KOPT-K1 (cell line): ENCODE results near the gene PRR29.
A peak's percentile ranks its signal among the peaks of the same experiment; 100 is the strongest.

Source experiments
- H3K27ac ChIP-seq: fragments of 200-600 bp; sonication (generic); 2 replicates; pipeline ENCODE4 v1.5.1; 2016; ENCODE audit warnings: antibody characterized with exemption, mild to moderate bottlenecking, low read depth, low read length; ENCODE audit not compliant: poor library complexity, severe bottlenecking
- H3K36me3 ChIP-seq: fragments of 200-600 bp; sonication (generic); 2 replicates; pipeline ENCODE4 v1.5.1; 2017; ENCODE audit warnings: antibody characterized with exemption, mild to moderate bottlenecking, low read length, moderate library complexity; ENCODE audit not compliant: insufficient read depth
- H3K9me3 ChIP-seq: fragments of 200-600 bp; sonication (generic); 2 replicates; pipeline ENCODE4 v1.5.1; 2017; ENCODE audit warnings: antibody characterized with exemption, low read length, mild to moderate bottlenecking; ENCODE audit not compliant: insufficient read depth, poor library complexity, severe bottlenecking

Gene PRR29

GRCh38 chr17:64032081-64032480, 33.9 kb downstream of the PRR29 start:
- Histone ChIP-seq H3K27ac (no peak overlapping the region), H3K9me3 (no peaks in the 10 kb centered on the region)

GRCh38 chr17:64036198-64036922, 38.2 kb downstream of the PRR29 start:
- Histone ChIP-seq H3K9me3 (no peaks in the 10 kb centered on the region), H3K27ac (no peak overlapping the region), H3K36me3 (peaks cover 37% of the 10 kb centered on the region)

More at GRCh38 chr17:64032081-64032480, 33.9 kb downstream of the PRR29 start:
- peaks cover 2% of the 10 kb centered on the region for H3K36me3 ChIP-seq

GRCh38 chr17:64037180-64037579, 39.0 kb downstream of the PRR29 start:
- peaks cover 43% of the 10 kb centered on the region for H3K36me3 ChIP-seq
- H3K27ac ChIP-seq, result no peak overlapping the region
- H3K9me3 ChIP-seq, result no peaks in the 10 kb centered on the region

- H3K9me3 ChIP-seq, result no peaks in the 10 kb centered on the region
- H3K27ac ChIP-seq, result no peak overlapping the region
- peaks cover 49% of the 10 kb centered on the region for H3K36me3 ChIP-seq
These were observed 39.7 kb downstream of the PRR29 start for GRCh38 chr17:64037802-64038201.

- Histone ChIP-seq H3K36me3 (peaks cover 56% of the 10 kb centered on the region), H3K27ac (no peak overlapping the region), H3K9me3 (no peaks in the 10 kb centered on the region)
These were observed 40.4 kb downstream of the PRR29 start for GRCh38 chr17:64038331-64039105.

- Histone ChIP-seq H3K9me3 (no peaks in the 10 kb centered on the region), H3K27ac (no peak overlapping the region), H3K36me3 (peaks cover 62% of the 10 kb centered on the region)
These were observed 40.9 kb downstream of the PRR29 start for GRCh38 chr17:64039106-64039400.

GRCh38 chr17:64040206-64040605, 42.1 kb downstream of the PRR29 start:
- H3K9me3 ChIP-seq, result no peaks in the 10 kb centered on the region
- peaks cover 73% of the 10 kb centered on the region for H3K36me3 ChIP-seq
- H3K27ac ChIP-seq, result no peak overlapping the region

GRCh38 chr17:64041912-64042311, 43.8 kb downstream of the PRR29 start:
- Histone ChIP-seq H3K9me3 (no peaks in the 10 kb centered on the region), H3K27ac (no peak overlapping the region), H3K36me3 (peaks cover 90% of the 10 kb centered on the region)

- peaks cover 90% of the 10 kb centered on the region for H3K36me3 ChIP-seq
- H3K9me3 ChIP-seq, result no peaks in the 10 kb centered on the region
- H3K27ac ChIP-seq, result no peak overlapping the region
These were observed 44.7 kb downstream of the PRR29 start for GRCh38 chr17:64042700-64043485.

GRCh38 chr17:64045176-64045575, 47.0 kb downstream of the PRR29 start:
- Histone ChIP-seq H3K36me3 (peaks cover 95% of the 10 kb centered on the region), H3K27ac (no peak overlapping the region), H3K9me3 (no peaks in the 10 kb centered on the region)

- Histone ChIP-seq H3K36me3 (peaks cover 99% of the 10 kb centered on the region), H3K27ac (no peak overlapping the region), H3K9me3 (no peaks in the 10 kb centered on the region)
These were observed 50.7 kb downstream of the PRR29 start for GRCh38 chr17:64048805-64049204.

GRCh38 chr17:64051153-64051552, 53.0 kb downstream of the PRR29 start:
- no peaks in the 10 kb centered on the region for H3K9me3 ChIP-seq
- H3K27ac ChIP-seq, result peak overlapping the region; percentile 26
- H3K36me3 ChIP-seq, result peaks cover 99% of the 10 kb centered on the region

GRCh38 chr17:64053101-64053500, 55.0 kb downstream of the PRR29 start:
- no peaks in the 10 kb centered on the region for H3K9me3 ChIP-seq
- no peak overlapping the region for H3K27ac ChIP-seq
- H3K36me3 ChIP-seq, result peaks cover 99% of the 10 kb centered on the region
